GM10266 (cell line): Measurements from ENCODE around the gene RMND1.
"Not testable (repeated sequence)": the region's sequence is repeated elsewhere in the genome, so short reads cannot be mapped to it uniquely, and the experiment has no call there.

ENCODE experiments used
- DNase-seq: peaks from one replicate; pipeline ENCODE4 v3.0.0; 2012; ENCODE audit errors: extremely low spot score
- TF ChIP-seq, protein P1 (sequence below): IDR thresholded peaks from 2 replicates; pipeline ENCODE4 v1.5.1; 2012; ENCODE audit warnings: mild to moderate bottlenecking, low read depth; ENCODE audit not compliant: control insufficient read depth, insufficient read depth; ENCODE audit errors: missing control alignments

RMND1 gene

DNA sequence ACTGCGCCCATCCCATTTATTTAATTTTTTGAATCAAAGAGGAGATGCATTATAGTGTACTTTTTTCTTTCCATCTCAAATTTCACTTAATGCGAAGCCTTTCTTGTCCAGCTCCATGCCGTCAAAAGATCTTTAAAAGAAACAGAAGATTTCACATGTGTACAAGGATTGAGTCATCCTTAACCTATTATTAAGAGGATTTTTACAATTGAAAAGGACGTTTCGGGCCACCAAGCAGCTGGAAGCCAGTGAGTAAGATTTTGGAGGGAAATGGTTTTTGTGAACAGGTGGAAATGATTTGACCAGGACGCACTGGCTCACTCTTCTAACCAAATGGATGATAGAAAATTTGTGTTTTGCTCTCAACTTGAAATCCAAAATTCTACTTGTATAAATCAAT is 26.7 kb upstream of the RMND1 start:
- no peak for DNase-seq
- TF ChIP-seq, protein P1, sequence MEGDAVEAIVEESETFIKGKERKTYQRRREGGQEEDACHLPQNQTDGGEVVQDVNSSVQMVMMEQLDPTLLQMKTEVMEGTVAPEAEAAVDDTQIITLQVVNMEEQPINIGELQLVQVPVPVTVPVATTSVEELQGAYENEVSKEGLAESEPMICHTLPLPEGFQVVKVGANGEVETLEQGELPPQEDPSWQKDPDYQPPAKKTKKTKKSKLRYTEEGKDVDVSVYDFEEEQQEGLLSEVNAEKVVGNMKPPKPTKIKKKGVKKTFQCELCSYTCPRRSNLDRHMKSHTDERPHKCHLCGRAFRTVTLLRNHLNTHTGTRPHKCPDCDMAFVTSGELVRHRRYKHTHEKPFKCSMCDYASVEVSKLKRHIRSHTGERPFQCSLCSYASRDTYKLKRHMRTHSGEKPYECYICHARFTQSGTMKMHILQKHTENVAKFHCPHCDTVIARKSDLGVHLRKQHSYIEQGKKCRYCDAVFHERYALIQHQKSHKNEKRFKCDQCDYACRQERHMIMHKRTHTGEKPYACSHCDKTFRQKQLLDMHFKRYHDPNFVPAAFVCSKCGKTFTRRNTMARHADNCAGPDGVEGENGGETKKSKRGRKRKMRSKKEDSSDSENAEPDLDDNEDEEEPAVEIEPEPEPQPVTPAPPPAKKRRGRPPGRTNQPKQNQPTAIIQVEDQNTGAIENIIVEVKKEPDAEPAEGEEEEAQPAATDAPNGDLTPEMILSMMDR: no peak

DNA sequence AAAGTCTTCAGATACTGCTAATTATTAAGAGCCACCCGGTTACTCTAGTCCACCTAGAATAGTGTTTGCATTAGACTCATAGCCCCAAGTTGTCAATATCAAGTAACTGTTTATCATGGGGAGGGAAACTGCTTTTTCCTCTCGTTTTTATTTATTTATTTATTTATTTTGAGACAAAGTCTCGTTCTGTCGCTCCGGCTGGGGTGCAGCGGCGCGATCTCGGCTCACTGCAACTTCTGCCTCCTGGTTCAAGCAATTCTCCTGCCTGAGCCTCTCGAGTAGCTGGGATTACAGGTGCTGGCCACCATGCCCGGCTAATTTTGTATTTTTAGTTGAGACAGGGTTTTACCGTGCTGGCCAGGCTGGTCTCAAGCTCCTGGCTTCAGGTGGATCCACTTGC is 25.8 kb upstream of the RMND1 start:
- TF ChIP-seq, protein P1: no peak
- no peak for DNase-seq

DNA sequence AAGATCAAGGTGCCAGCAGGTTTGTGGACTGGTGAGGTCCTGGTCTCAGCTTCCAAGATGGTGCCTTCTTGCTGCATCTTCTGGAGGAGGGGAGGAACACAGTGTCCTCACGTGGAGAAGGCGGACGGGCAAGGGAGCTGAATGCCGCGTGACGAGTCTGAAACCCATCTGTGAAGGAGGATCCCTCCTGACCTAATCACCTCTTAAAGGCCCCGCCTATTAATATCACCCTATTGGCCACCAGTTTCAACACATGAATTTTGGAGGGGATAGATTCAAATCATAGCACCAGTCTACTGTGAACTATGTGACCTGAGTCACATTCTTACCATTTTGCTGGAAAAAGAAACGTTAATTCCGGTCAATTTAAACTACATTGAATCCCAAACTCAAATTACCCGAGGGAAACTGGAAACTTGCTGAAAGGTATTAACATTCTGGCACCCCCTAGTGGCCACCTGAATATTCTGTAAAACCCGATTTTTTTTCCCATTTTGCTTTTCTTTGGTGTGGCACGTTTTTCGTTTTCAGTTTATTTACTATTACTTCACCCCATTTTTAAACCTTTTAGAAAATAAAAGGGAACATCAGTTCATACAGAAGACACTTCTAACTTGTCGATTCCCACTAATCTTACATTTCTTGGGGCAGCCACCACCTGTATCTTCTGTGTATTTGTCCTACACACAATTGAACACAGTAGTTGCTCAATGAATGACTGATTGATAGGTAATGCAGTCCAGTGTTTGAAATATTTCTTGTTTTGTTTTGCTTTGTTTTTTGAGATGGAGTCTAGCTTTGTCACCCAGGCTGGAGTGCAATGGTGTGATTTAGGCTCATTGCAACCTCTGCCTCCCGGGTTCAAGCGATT is 24.0 kb upstream of the RMND1 start:
- TF ChIP-seq, protein P1: peak; percentile 52
- peak; percentile 44 for DNase-seq

DNA sequence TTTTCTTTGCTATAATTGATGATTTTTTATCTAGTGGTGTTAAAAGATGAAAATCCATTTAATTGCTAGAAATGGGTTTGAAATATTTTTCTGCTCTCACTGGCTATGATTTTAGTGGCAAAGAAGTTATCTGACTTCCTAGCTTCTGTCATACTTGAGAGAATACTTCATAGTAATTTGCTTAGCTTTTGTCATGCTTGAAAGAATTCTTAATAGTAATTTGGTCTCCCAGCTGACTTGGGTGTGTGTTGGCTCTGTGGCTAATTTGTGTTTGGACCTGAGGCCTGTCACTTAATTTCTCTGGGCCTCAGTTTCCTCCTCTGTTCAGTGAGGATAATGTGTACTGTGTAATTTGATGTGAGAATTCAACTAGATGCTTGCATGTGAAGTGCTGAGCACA is 12.8 kb upstream of the RMND1 start:
- no peak for DNase-seq
- TF ChIP-seq, protein P1: no peak

DNA sequence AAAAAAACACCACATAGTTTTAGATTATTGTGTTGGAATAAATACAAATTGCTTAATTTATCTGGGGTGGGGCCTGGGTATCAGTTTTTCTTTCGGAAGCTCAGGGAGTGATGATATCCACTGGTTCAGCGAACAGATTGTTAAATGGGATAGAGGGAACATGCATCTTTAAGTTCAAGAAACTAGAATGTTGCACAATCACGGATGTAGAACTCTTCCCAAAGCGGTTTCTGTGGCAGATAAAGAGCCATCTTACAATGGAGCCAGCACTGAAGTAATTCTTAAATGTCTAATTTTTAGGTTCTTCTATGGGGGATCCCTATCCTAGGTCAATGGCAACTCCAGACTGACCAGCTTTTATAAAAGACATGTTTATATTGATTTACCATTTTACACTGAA is 9.7 kb upstream of the RMND1 start:
- no peak for DNase-seq
- TF ChIP-seq, protein P1: no peak

DNA sequence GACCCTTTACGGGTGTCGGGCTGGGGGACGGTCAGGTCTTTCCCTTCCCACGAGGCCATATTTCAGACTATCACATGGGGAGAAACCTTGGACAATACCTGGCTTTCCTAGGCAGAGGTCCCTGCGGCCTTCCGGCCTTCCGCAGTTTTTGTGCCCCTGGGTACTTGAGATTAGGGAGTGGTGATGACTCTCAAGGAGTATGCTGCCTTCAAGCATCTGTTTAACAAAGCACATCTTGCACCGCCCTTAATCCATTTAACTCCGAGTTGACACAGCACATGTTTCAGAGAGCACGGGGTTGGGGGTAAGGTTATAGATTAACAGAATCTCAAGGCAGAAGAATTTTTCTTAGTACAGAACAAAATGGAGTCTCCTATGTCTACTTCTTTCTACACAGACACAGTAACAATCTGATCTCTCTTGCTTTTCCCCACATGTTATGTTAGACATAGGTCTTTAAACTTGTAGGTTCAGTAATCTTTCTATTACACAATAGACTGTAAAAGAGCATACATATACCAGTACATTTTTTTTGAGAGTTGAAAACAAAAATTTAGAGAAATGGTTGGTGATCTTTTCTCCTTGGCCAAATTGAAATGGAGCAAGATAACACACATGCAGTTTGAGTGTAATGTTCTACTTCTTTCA is 3.9 kb upstream of the RMND1 start:
- DNase-seq: not testable (repeated sequence)

DNA sequence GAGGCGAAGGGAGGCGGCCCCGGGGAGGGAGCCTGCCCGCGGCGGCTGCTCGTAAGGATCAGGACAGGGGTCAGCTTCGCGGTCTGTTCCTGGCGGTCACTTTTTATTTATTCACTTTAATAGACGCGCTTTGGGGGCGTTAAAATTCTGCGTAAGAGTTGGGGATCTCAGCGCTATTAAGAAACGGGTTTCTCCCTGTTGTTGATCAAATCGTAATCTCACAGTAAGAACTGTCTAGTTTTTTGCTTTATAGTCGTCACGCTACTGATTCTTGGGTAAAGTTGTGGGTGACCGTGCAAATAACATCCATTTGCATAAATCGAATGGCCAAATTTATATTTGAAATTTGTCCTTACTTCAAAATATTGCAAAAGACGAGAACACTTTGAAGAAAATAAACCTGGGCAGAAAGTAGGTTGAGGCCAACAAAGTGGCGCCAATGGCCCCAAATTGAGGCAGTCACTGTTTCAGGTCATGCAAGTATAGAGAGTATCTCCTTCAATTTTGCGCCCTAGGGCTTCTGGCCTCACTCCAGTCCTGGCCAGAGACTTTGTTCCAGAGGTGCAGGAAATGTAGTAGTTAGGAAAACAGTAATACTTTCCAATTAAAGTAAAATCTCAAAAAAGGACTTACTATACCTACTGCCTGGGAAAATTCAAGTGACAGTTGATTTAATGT is 963 bp upstream of the RMND1 start:
- TF ChIP-seq, protein P1: no peak
- no peak for DNase-seq
